ENCODE results near the gene CCDC188. TPM values are rescaled to one million over a fixed set of nuclear protein-coding genes. Genes with fewer than 3 reads are reported as not detected.

CCDC188 gene
- total and polyA plus RNA-seq, 2 of the 8 experiments (the other 6 are each of a cell fraction or from before 2014, with no cell fraction given), result not detected

GRCh38 chr22:20116951-20117632 lies 33.8 kb downstream of the CCDC188 start, which contains the start of gene TRMT2A:
TRMT2A (minus strand) TSS chr22:20117226; CDS start chr22:20116906, 320 bp downstream.
- Histone ChIP-seq H3K4me1 (replicated peaks in 1 of 4; ENCODE audit: control insufficient read depth in 3 of 4, insufficient read depth in 4 of 4, low read length in 3 of 4) (peaks cover 0 to 12% (median 5%) of the 10 kb centered on the region in 4 experiments; a peak in 5 of 7 replicates), H4K91ac (replicated peaks; ENCODE audit: insufficient read length, low read length) (peak within 1 kb of the TSS; percentile 95), H4K8ac (ENCODE audit: extremely low read depth, insufficient read depth, low read length) (peak within 1 kb of the TSS; percentile 96), H2BK12ac (ENCODE audit: low read depth, low read length) (no peak within 1 kb of the TSS), H3K9ac (replicated peaks in 1 of 4; ENCODE audit: extremely low read depth in 1 of 4, low read depth in 3 of 4, low read length in 3 of 4) (peak within 1 kb of the TSS; percentile 94 to 99 (median 97)), H4K5ac (ENCODE audit: insufficient read length, low read depth, low read length) (peak within 1 kb of the TSS; percentile 93), H3K4ac (replicated peaks; ENCODE audit: insufficient read length, low read depth, low read length) (peak within 1 kb of the TSS; percentile 97), H3K23me2 (ENCODE audit: low read depth, low read length) (no peaks in the 10 kb centered on the region; the same call in 1 of the 2 replicates), H3K23ac (ENCODE audit: insufficient read length) (no peak within 1 kb of the TSS), H2BK20ac (ENCODE audit: low read length) (no peak within 1 kb of the TSS), H2AK5ac (ENCODE audit: low read depth, low read length) (peak within 1 kb of the TSS; percentile 43; the same call in 1 of the 2 replicates), H3K4me3 (ENCODE audit: extremely low read depth in 1 of 4, insufficient read depth in 2 of 4, low read depth in 3 of 4, low read length in 4 of 4) (peak within 1 kb of the TSS; percentile 89 to 99 (median 98)), H2BK120ac (replicated peaks; ENCODE audit: low read depth, low read length) (peak within 1 kb of the TSS; percentile 76), H3K4me2 (ENCODE audit: insufficient read depth in 1 of 2, low read depth in 2 of 2, low read length in 2 of 2) (peak within 1 kb of the TSS; percentile 68 to 92), H2BK15ac (ENCODE audit: low read length) (no peak within 1 kb of the TSS; the same call in 1 of the 2 replicates), H3K36me3 (ENCODE audit: control insufficient read depth in 2 of 4, insufficient read depth in 4 of 4, low read length in 3 of 4) (peaks cover 33 to 49% (median 39%) of the 10 kb centered on the region in 4 experiments), H3K56ac (replicated peaks; ENCODE audit: insufficient read length, low read depth, low read length) (peak within 1 kb of the TSS; percentile 94), H3K18ac (ENCODE audit: extremely low read depth, low read length) (peak within 1 kb of the TSS; percentile 90), H3K79me1 (ENCODE audit: low read depth, low read length) (peaks cover 7% of the 10 kb centered on the region; the same call in 1 of the 2 replicates), H3K79me2 (ENCODE audit: control insufficient read depth in 1 of 2, insufficient read depth in 2 of 2, low read length in 2 of 2) (peaks cover 34 to 62% of the 10 kb centered on the region in 2 experiments), H4K20me1 (replicated peaks in 1 of 2; ENCODE audit: control insufficient read depth in 1 of 2, insufficient read depth in 2 of 2, low read length in 2 of 2) (peaks cover 14 to 15% of the 10 kb centered on the region in 2 experiments), H3K27me3 (replicated peaks in 1 of 4; ENCODE audit: control insufficient read depth in 3 of 4, extremely low read depth in 1 of 4, insufficient read depth in 3 of 4, low read length in 3 of 4) (no peaks in the 10 kb centered on the region), H3K27ac (ENCODE audit: low read depth, low read length) (peak within 1 kb of the TSS; percentile 93), H2AFZ (ENCODE audit: low read length) (no peak within 1 kb of the TSS), H3K14ac (ENCODE audit: insufficient read length) (no peak within 1 kb of the TSS), H2BK5ac (ENCODE audit: low read depth, low read length) (peak within 1 kb of the TSS; percentile 90), H3K9me3 (ENCODE audit: insufficient read depth in 2 of 2, low read depth in 1 of 2, low read length in 1 of 2) (no peaks in the 10 kb centered on the region)
- WGBS, 2 experiments (ENCODE audit: extremely low coverage in 1 of 2, insufficient coverage in 1 of 2, insufficient read length in 1 of 2, insufficient replicate concordance in 2 of 2, low coverage in 1 of 2, low lambda C conversion rate in 2 of 2, missing lambda C conversion rate in 1 of 2), result 1% methylated on average over 56 of the region's 88 CpGs; no CpG with 5 or more reads in 1 of the 2 experiments
- peak; percentile 92 to 98 for DNase-seq (ENCODE audit: low read depth in 1 of 2, low spot score in 2 of 2)
- FAIRE-seq, result no peak
- ChIA-PET CTCF (ENCODE audit: partially characterized antibody) (interaction anchor here (0.9 to 2.1 kb wide), 4 partner anchors 9 to 144 kb away, joined by 3 to 8 read pairs (median 5); no protein-coding TSS in a partner anchor), POLR2A (ENCODE audit: partially characterized antibody) (interaction anchor here (1.0 to 22.7 kb wide), 12 partner anchors 11 to 159 kb away, joined by 3 to 598 read pairs (median 6); partner anchors contain the start of genes DGCR8 and ZDHHC8)
- TF ChIP-seq YY1 (IDR thresholded peaks at IDR 0.05; ENCODE audit: low read depth, low read length), result no peak
- no peak for TF ChIP-seq SUZ12 (IDR thresholded peaks at IDR 0.05; ENCODE audit: low read length)
- peak; percentile 72; the same call in 1 of the 2 replicates for TF ChIP-seq RBBP5 (IDR thresholded peaks at IDR 0.05; ENCODE audit: borderline replicate concordance, low read depth, low read length)
- no peak for TF ChIP-seq ZNF274 (IDR thresholded peaks at IDR 0.05; ENCODE audit: borderline replicate concordance, extremely low read depth, low read length)
- peak; percentile 73 for TF ChIP-seq SRF (IDR thresholded peaks at IDR 0.05; ENCODE audit: low read depth, low read length)
- TF ChIP-seq EZH2 (IDR thresholded peaks at IDR 0.05; ENCODE audit: low read depth, low read length, severe bottlenecking), result no peak
- no peak for TF ChIP-seq CHD1 (IDR thresholded peaks at IDR 0.05; ENCODE audit: low read depth, low read length)
- no peak for TF ChIP-seq FOSL1 (IDR thresholded peaks at IDR 0.05; ENCODE audit: insufficient read depth, low read depth, low read length)
- peak; percentile 29; the same call in 1 of the 2 replicates for TF ChIP-seq BRCA1 (IDR thresholded peaks at IDR 0.05; ENCODE audit: low read depth, low read length)
- no peak for TF ChIP-seq MAFK (IDR thresholded peaks at IDR 0.05; ENCODE audit: low read depth, low read length)
- TF ChIP-seq HDAC2 (IDR thresholded peaks at IDR 0.05; ENCODE audit: borderline replicate concordance in 1 of 2, low read depth in 2 of 2, low read length in 2 of 2), result no peak
